ENCODE data around the gene ZNF839.
"Not testable (repeated sequence)": the region's sequence is repeated elsewhere in the genome, so short reads cannot be mapped to it uniquely, and the experiment has no call there.

ZNF839 gene

GRCh38 chr14:102342238-102342637 is 22.7 kb downstream of the ZNF839 start:
- no peak for DNase-seq (ENCODE audit: low read depth)

GRCh38 chr14:102344084-102344483 is 24.5 kb downstream of the ZNF839 start:
- no peak for DNase-seq (ENCODE audit: low read depth)

- no peak for DNase-seq (ENCODE audit: low read depth)
Observed at GRCh38 chr14:102344485-102344884, 24.9 kb downstream of the ZNF839 start.

GRCh38 chr14:102345232-102345631 is 25.7 kb downstream of the ZNF839 start:
- DNase-seq (ENCODE audit: low read depth): no peak

- no peak for DNase-seq (ENCODE audit: low read depth)
Observed at GRCh38 chr14:102346645-102347044, 27.1 kb downstream of the ZNF839 start.

- DNase-seq (ENCODE audit: low read depth): no peak
Observed at GRCh38 chr14:102348376-102348775, 28.8 kb downstream of the ZNF839 start.

- DNase-seq (ENCODE audit: low read depth): no peak
Observed at GRCh38 chr14:102351023-102351422, 31.5 kb downstream of the ZNF839 start.

GRCh38 chr14:102351593-102351992 is 32.0 kb downstream of the ZNF839 start:
- DNase-seq (ENCODE audit: low read depth): not testable (repeated sequence)

- DNase-seq (ENCODE audit: low read depth): no peak
Observed at GRCh38 chr14:102352213-102352612, 32.7 kb downstream of the ZNF839 start.

- no peak for DNase-seq (ENCODE audit: low read depth)
Observed at GRCh38 chr14:102353126-102353619, 33.6 kb downstream of the ZNF839 start.

GRCh38 chr14:102356280-102356679 is 36.7 kb downstream of the ZNF839 start:
- no peak for DNase-seq (ENCODE audit: low read depth)

- DNase-seq (ENCODE audit: low read depth): no peak
Observed at GRCh38 chr14:102359341-102359740, 39.8 kb downstream of the ZNF839 start.

GRCh38 chr14:102360388-102360787 is 40.8 kb downstream of the ZNF839 start:
- DNase-seq (ENCODE audit: low read depth): no peak

- peak; percentile 4 for DNase-seq (ENCODE audit: low read depth)
Observed at GRCh38 chr14:102362084-102362483, 42.5 kb downstream of the ZNF839 start.

GRCh38 chr14:102362545-102363181 is 43.1 kb downstream of the ZNF839 start, which contains the start of the genes CINP and TECPR2:
CINP (minus strand) TSS chr14:102362890; CDS start chr14:102362851, 39 bp downstream.
TECPR2 (plus strand) TSS chr14:102362941; CDS start chr14:102376722, 13,781 bp downstream.
- peak; percentile 93 for DNase-seq (ENCODE audit: low read depth)

GRCh38 chr14:102363182-102363943 is 43.8 kb downstream of the ZNF839 start:
- DNase-seq (ENCODE audit: low read depth): peak; percentile 10

GRCh38 chr14:102370305-102370809 is 50.8 kb downstream of the ZNF839 start:
- no peak for DNase-seq (ENCODE audit: low read depth)

GRCh38 chr14:102371361-102371760 is 51.8 kb downstream of the ZNF839 start:
- no peak for DNase-seq (ENCODE audit: low read depth)

GRCh38 chr14:102373110-102373509 is 53.6 kb downstream of the ZNF839 start:
- DNase-seq (ENCODE audit: low read depth): no peak

- no peak for DNase-seq (ENCODE audit: low read depth)
Observed at GRCh38 chr14:102374264-102374663, 54.7 kb downstream of the ZNF839 start.

- DNase-seq (ENCODE audit: low read depth): no peak
Observed at GRCh38 chr14:102375119-102375518, 55.6 kb downstream of the ZNF839 start.

GRCh38 chr14:102377696-102378095 is 58.1 kb downstream of the ZNF839 start:
- DNase-seq (ENCODE audit: low read depth): no peak

GRCh38 chr14:102378830-102379229 is 59.3 kb downstream of the ZNF839 start:
- no peak for DNase-seq (ENCODE audit: low read depth)

Measured in T-helper 22 cell (primary cell).